NCI-H345 (cell line): ENCODE measurements around the gene MYADML2.

Source experiments
- DNase-seq: peaks from one replicate; lab custom pipeline; 2025; lab: John Stamatoyannopoulos, UW

The MYADML2 gene

GRCh38 chr17:81939218-81939617 lies 7.8 kb downstream of the MYADML2 start:
- DNase-seq = no peak

- DNase-seq = no peak
These were observed 11.3 kb downstream of the MYADML2 start for GRCh38 chr17:81935709-81936084.

- DNase-seq = no peak
These were observed 12.0 kb downstream of the MYADML2 start for GRCh38 chr17:81934850-81935708.

GRCh38 chr17:81934098-81934757 lies 12.8 kb downstream of the MYADML2 start:
- DNase-seq = no peak

- no peak for DNase-seq
These were observed 13.8 kb downstream of the MYADML2 start for GRCh38 chr17:81933178-81933699.

GRCh38 chr17:81932333-81932983 lies 14.6 kb downstream of the MYADML2 start:
- no peak for DNase-seq

GRCh38 chr17:81931557-81932332 lies 15.3 kb downstream of the MYADML2 start:
- DNase-seq = no peak

- no peak for DNase-seq
These were observed 15.9 kb downstream of the MYADML2 start for GRCh38 chr17:81931189-81931556.

GRCh38 chr17:81930142-81931125 lies 16.6 kb downstream of the MYADML2 start:
- no peak for DNase-seq

- no peak for DNase-seq
These were observed 17.5 kb downstream of the MYADML2 start for GRCh38 chr17:81929253-81930141.

GRCh38 chr17:81928544-81929252 lies 18.3 kb downstream of the MYADML2 start:
- no peak for DNase-seq

- DNase-seq = peak; percentile 98
These were observed 19.1 kb downstream of the MYADML2 start, which contains the start of gene MAFG for GRCh38 chr17:81927653-81928543. MAFG (minus strand) TSS chr17:81927735; CDS start chr17:81923185, 4,550 bp downstream.

GRCh38 chr17:81927152-81927652 lies 19.8 kb downstream of the MYADML2 start:
- DNase-seq = no peak

- peak; percentile 59 for DNase-seq
These were observed 20.4 kb downstream of the MYADML2 start for GRCh38 chr17:81926451-81927151.

- no peak for DNase-seq
These were observed 21.1 kb downstream of the MYADML2 start for GRCh38 chr17:81925860-81926450.
